ENCODE measurements around the gene RNF212B.

The RNF212B gene

GRCh38 chr14:23286020-23286901 is 48.5 kb downstream of the RNF212B start, which contains the start of gene HOMEZ:
Gene HOMEZ (minus strand): TSS chr14:23286132. CDS start chr14:23285952, 180 bp downstream.
- DNase-seq (ENCODE audit: low read depth): peak; percentile 97

GRCh38 chr14:23286902-23287479 is 49.3 kb downstream of the RNF212B start:
- no peak for DNase-seq (ENCODE audit: low read depth)
- peak overlapping the region; percentile 95 for H3K4me3 ChIP-seq (ENCODE audit: low read depth, low read length)

More at GRCh38 chr14:23286020-23286901, 48.5 kb downstream of the RNF212B start, which contains the start of gene HOMEZ:
- peak within 1 kb of the TSS; percentile 95 for H3K4me3 ChIP-seq (ENCODE audit: low read depth, low read length)

GRCh38 chr14:23294734-23295561 is 57.2 kb downstream of the RNF212B start:
- no peak overlapping the region for H3K4me3 ChIP-seq (ENCODE audit: low read depth, low read length)
- no peak for DNase-seq (ENCODE audit: low read depth)

GRCh38 chr14:23296012-23296777 is 58.5 kb downstream of the RNF212B start:
- DNase-seq (ENCODE audit: low read depth): no peak
- H3K4me3 ChIP-seq (ENCODE audit: low read depth, low read length): no peak overlapping the region

- H3K4me3 ChIP-seq (ENCODE audit: low read depth, low read length): no peak overlapping the region
- DNase-seq (ENCODE audit: low read depth): no peak
These were observed 59.4 kb downstream of the RNF212B start for GRCh38 chr14:23297096-23297495.

GRCh38 chr14:23297611-23298277 is 60.0 kb downstream of the RNF212B start:
- no peak for DNase-seq (ENCODE audit: low read depth)
- no peak overlapping the region for H3K4me3 ChIP-seq (ENCODE audit: low read depth, low read length)

GRCh38 chr14:23299211-23299957 is 61.6 kb downstream of the RNF212B start:
- H3K4me3 ChIP-seq (ENCODE audit: low read depth, low read length): no peak overlapping the region
- no peak for DNase-seq (ENCODE audit: low read depth)

GRCh38 chr14:23299986-23300686 is 62.4 kb downstream of the RNF212B start:
- no peak for DNase-seq (ENCODE audit: low read depth)

GRCh38 chr14:23300687-23301223 is 63.0 kb downstream of the RNF212B start:
- peak overlapping the region; percentile 76 for H3K4me3 ChIP-seq (ENCODE audit: low read depth, low read length)
- DNase-seq (ENCODE audit: low read depth): no peak

More at GRCh38 chr14:23299986-23300686, 62.4 kb downstream of the RNF212B start:
- peak overlapping the region; percentile 76 for H3K4me3 ChIP-seq (ENCODE audit: low read depth, low read length)

GRCh38 chr14:23301288-23301968 is 63.7 kb downstream of the RNF212B start:
- peak; percentile 97 for DNase-seq (ENCODE audit: low read depth)
- H3K4me3 ChIP-seq (ENCODE audit: low read depth, low read length): peak overlapping the region; percentile 76

GRCh38 chr14:23301969-23302289 is 64.2 kb downstream of the RNF212B start:
- DNase-seq (ENCODE audit: low read depth): no peak
- peak overlapping the region; percentile 76 for H3K4me3 ChIP-seq (ENCODE audit: low read depth, low read length)

GRCh38 chr14:23302290-23303225 is 64.8 kb downstream of the RNF212B start, which contains the start of gene PPP1R3E:
Gene PPP1R3E (minus strand): TSS chr14:23302859. CDS start chr14:23302576, 283 bp downstream.
- H3K4me3 ChIP-seq (ENCODE audit: low read depth, low read length): peak within 1 kb of the TSS; percentile 76
- DNase-seq (ENCODE audit: low read depth): no peak

- DNase-seq (ENCODE audit: low read depth): peak; percentile 66
- peak within 1 kb of the TSS; percentile 95 for H3K4me3 ChIP-seq (ENCODE audit: low read depth, low read length)
These were observed 68.8 kb downstream of the RNF212B start, which contains the start of gene BCL2L2 for GRCh38 chr14:23306412-23307145. Gene BCL2L2 (plus strand): TSS chr14:23306833. CDS start chr14:23307768, 935 bp downstream.

- H3K4me3 ChIP-seq (ENCODE audit: low read depth, low read length): peak overlapping the region; percentile 95
- DNase-seq (ENCODE audit: low read depth): no peak
These were observed 69.4 kb downstream of the RNF212B start for GRCh38 chr14:23307146-23307530.
